ENCODE results near the gene ZNF662. TPM values are rescaled to one million over a fixed set of nuclear protein-coding genes. Genes with fewer than 3 reads are reported as not detected.

Gene ZNF662
- total and polyA plus RNA-seq, 8 donors: 1.4 to 23.9 (median 4.2) TPM

- intact Hi-C loops (cut with DNase I; ENCODE audit: low total_unique reads): loop anchor here (5.0 kb wide), 1 partner anchor 188 kb away; no protein-coding TSS in a partner anchor
- no peak for TF ChIP-seq CTCF (IDR thresholded peaks at IDR 0.05)
- DNase-seq: no peak
Measured at GRCh38 chr3:42964266-42964665, 58.3 kb downstream of the ZNF662 start.

More at GRCh38 chr3:42964266-42964665, 58.3 kb downstream of the ZNF662 start:
- Histone ChIP-seq H3K9me3 (no peaks in the 10 kb centered on the region), H3K4me1 (peaks cover 0 to 7% (median 3%) of the 10 kb centered on the region in 4 donors), H3K36me3 (no peaks in the 10 kb centered on the region), H3K4me3 (no peak overlapping the region), H3K27me3 (no peaks in the 10 kb centered on the region), H3K27ac (no peak overlapping the region)
- WGBS, 5 donors: 84 to 88% (median 85%) methylated on average over 4 of the region's 4 CpGs

Other genes with a start within 250 kb of the ZNF662 start
- under 1 TPM in 1 of 5 donors, not detected in 4; 0.18 TPM for gene KLHL40, start 220.6 kb upstream of the ZNF662 start, total RNA-seq
- gene KLHL40, start 220.6 kb upstream of the ZNF662 start, polyA plus RNA-seq: 1 to 10 TPM in 1 of 3 donors, under 1 TPM in 1, not detected in 1; 0.05 to 2.0 TPM
- gene HHATL, start 203.3 kb upstream of the ZNF662 start, total RNA-seq: not detected
- gene HHATL, start 203.3 kb upstream of the ZNF662 start, polyA plus RNA-seq: 1 to 10 TPM in 1 of 3 donors, under 1 TPM in 2; 0.81 to 6.9 (median 0.90) TPM
- gene CCDC13, start 132.9 kb upstream of the ZNF662 start, total RNA-seq: 10 to 100 TPM in 2 of 5 donors, 1 to 10 TPM in 1, under 1 TPM in 1, not detected in 1; 0.58 to 31.7 (median 10.0) TPM
- 1 to 10 TPM in 1 of 3 donors, under 1 TPM in 2; 0.44 to 2.9 (median 0.53) TPM for gene CCDC13, start 132.9 kb upstream of the ZNF662 start, polyA plus RNA-seq
- gene HIGD1A, start 101.7 kb upstream of the ZNF662 start, total RNA-seq: 100 to 1,000 TPM in 2 of 5 donors, 10 to 100 TPM in 3; 62.0 to 313 (median 98.8) TPM
- 100 to 1,000 TPM; 202 to 413 (median 311) TPM for gene HIGD1A, start 101.7 kb upstream of the ZNF662 start, polyA plus RNA-seq
- 1 to 10 TPM in 1 of 5 donors, under 1 TPM in 1, not detected in 3; 0.72 to 2.4 TPM for gene ACKR2, start 96.7 kb upstream of the ZNF662 start, total RNA-seq
- gene ACKR2, start 96.7 kb upstream of the ZNF662 start, polyA plus RNA-seq: under 1 TPM; 0.15 to 0.50 (median 0.30) TPM
- not detected for gene CYP8B1, start 30.3 kb upstream of the ZNF662 start, total RNA-seq
- under 1 TPM in 1 of 3 donors, not detected in 2; 0.10 TPM for gene CYP8B1, start 30.3 kb upstream of the ZNF662 start, polyA plus RNA-seq
- 10 to 100 TPM in 3 of 5 donors, 1 to 10 TPM in 2; 7.0 to 23.6 (median 18.5) TPM for gene GASK1A, start 73.2 kb downstream of the ZNF662 start, total RNA-seq
- gene GASK1A, start 73.2 kb downstream of the ZNF662 start, polyA plus RNA-seq: 1 to 10 TPM; 1.2 to 4.0 (median 2.4) TPM
- gene POMGNT2, start 199.9 kb downstream of the ZNF662 start, total RNA-seq: 10 to 100 TPM in 3 of 5 donors, 1 to 10 TPM in 2; 7.0 to 48.1 (median 14.3) TPM
- 1 to 10 TPM; 5.3 to 8.2 (median 7.1) TPM for gene POMGNT2, start 199.9 kb downstream of the ZNF662 start, polyA plus RNA-seq

Data from stomach (tissue), 9 donors.